Measurements from ENCODE around the gene RHBG. TPM values are rescaled to one million over a fixed set of nuclear protein-coding genes. Genes with fewer than 3 reads are reported as not detected.

Gene RHBG
- total RNA-seq, 1 donor from 2014 or later, result not detected

- DNase-seq (peak; percentile 50), ATAC-seq (ENCODE audit: low read depth) (peak; percentile 73)
- peak overlapping the region; percentile 89 for H3K4me3 Mint-ChIP-seq
- H3K4me1 Mint-ChIP-seq, result peaks cover 23% of the 10 kb centered on the region
- peaks cover 74% of the 10 kb centered on the region for H3K27me3 Mint-ChIP-seq
- ChIA-PET CTCF (interaction anchor here (2.1 kb wide), 1 partner anchor 35 kb away, joined by 10 read pairs; no protein-coding TSS in a partner anchor), POLR2A (interaction anchor here (0.5 to 0.7 kb wide), 2 partner anchors 14 to 139 kb away, joined by 3 read pairs; partner anchors contain the start of gene SMG5)
- H3K27ac Mint-ChIP-seq, result no peak overlapping the region
- TF ChIP-seq CTCF (IDR thresholded peaks at IDR 0.05), result no peak
- H3K9me3 Mint-ChIP-seq, result no peaks in the 10 kb centered on the region
- intact Hi-C loops (cut with micrococcal nuclease), result loop anchor here (2.0 kb wide), 1 partner anchor 14 kb away; no protein-coding TSS in a partner anchor
- peaks cover 2% of the 10 kb centered on the region for H3K36me3 Mint-ChIP-seq (ENCODE audit: low read depth)
Measured at GRCh38 chr1:156421062-156421938, 52.3 kb downstream of the RHBG start.

- Mint-ChIP-seq H3K9me3 (no peaks in the 10 kb centered on the region), H3K27me3 (peaks cover 77% of the 10 kb centered on the region), H3K4me1 (peaks cover 23% of the 10 kb centered on the region), H3K27ac (no peak overlapping the region), H3K36me3 (ENCODE audit: low read depth) (peaks cover 2% of the 10 kb centered on the region), H3K4me3 (peak overlapping the region; percentile 77)
- ChIA-PET POLR2A (interaction anchor here (0.7 kb wide), 1 partner anchor 140 kb away, joined by 3 read pairs; the partner anchor contains the start of gene SMG5), CTCF (interaction anchor here (2.1 kb wide), 1 partner anchor 36 kb away, joined by 10 read pairs; no protein-coding TSS in a partner anchor)
- no peak for TF ChIP-seq CTCF (IDR thresholded peaks at IDR 0.05)
- ATAC-seq (ENCODE audit: low read depth) (no peak), DNase-seq (no peak)
- intact Hi-C loops (cut with micrococcal nuclease), result loop anchor here (2.0 kb wide), 1 partner anchor 13 kb away; no protein-coding TSS in a partner anchor
Measured at GRCh38 chr1:156421939-156422601, 53.1 kb downstream of the RHBG start.

GRCh38 chr1:156422602-156423091 is 53.6 kb downstream of the RHBG start:
- ATAC-seq (ENCODE audit: low read depth) (no peak), DNase-seq (no peak)
- Mint-ChIP-seq H3K9me3 (no peaks in the 10 kb centered on the region), H3K27me3 (peaks cover 77% of the 10 kb centered on the region), H3K4me3 (no peak overlapping the region), H3K4me1 (peaks cover 23% of the 10 kb centered on the region), H3K36me3 (ENCODE audit: low read depth) (peaks cover 2% of the 10 kb centered on the region), H3K27ac (no peak overlapping the region)
- TF ChIP-seq CTCF (IDR thresholded peaks at IDR 0.05), result no peak
- ChIA-PET CTCF (interaction anchor here (2.1 kb wide), 1 partner anchor 37 kb away, joined by 10 read pairs; no protein-coding TSS in a partner anchor), POLR2A (no interaction called here)
- intact Hi-C loops (cut with micrococcal nuclease), result no loop called here

GRCh38 chr1:156423422-156424352 is 54.7 kb downstream of the RHBG start:
- DNase-seq, result no peak
- no peaks in the 10 kb centered on the region for H3K9me3 Mint-ChIP-seq
- TF ChIP-seq CTCF (IDR thresholded peaks at IDR 0.05), result no peak
- intact Hi-C loops (cut with micrococcal nuclease), result no loop called here
- ChIA-PET POLR2A (no interaction called here), CTCF (interaction anchor here (2.1 kb wide), 2 partner anchors 38 kb away, joined by 10 to 13 read pairs; no protein-coding TSS in a partner anchor)
- peaks cover 2% of the 10 kb centered on the region for H3K36me3 Mint-ChIP-seq (ENCODE audit: low read depth)
- no peak overlapping the region for H3K27ac Mint-ChIP-seq
- no peak for ATAC-seq (ENCODE audit: low read depth)
- peaks cover 23% of the 10 kb centered on the region for H3K4me1 Mint-ChIP-seq
- H3K27me3 Mint-ChIP-seq, result peaks cover 78% of the 10 kb centered on the region
- no peak overlapping the region for H3K4me3 Mint-ChIP-seq
